Measurements from ENCODE around the gene NOS1AP. TPM values are rescaled to one million over a fixed set of nuclear protein-coding genes. Genes with fewer than 3 reads are reported as not detected.

Gene NOS1AP
- total RNA-seq, 4 donors from 2014 or later = 0.99 to 9.0 (median 4.0) TPM

GRCh38 chr1:162363823-162364222, 294.3 kb downstream of the NOS1AP start:
- Histone ChIP-seq H3K27ac (replicated peaks in 1 of 4) (no peak overlapping the region), H3K4me1 (no peaks in the 10 kb centered on the region), H3K4me3 (no peak overlapping the region), H3K9me3 (no peaks in the 10 kb centered on the region), H3K36me3 (peaks cover 0 to 13% (median 6%) of the 10 kb centered on the region in 4 donors), H3K27me3 (no peaks in the 10 kb centered on the region)
- TF ChIP-seq CTCF (IDR thresholded peaks at IDR 0.05) (no peak), POLR2A (IDR thresholded peaks at IDR 0.05; ENCODE audit: low read depth) (no peak), EP300 (IDR thresholded peaks at IDR 0.05) (no peak), POLR2AphosphoS5 (IDR thresholded peaks at IDR 0.05) (no peak)
- 84% methylated on average over 3 of the region's 3 CpGs for WGBS
- no peak for DNase-seq (ENCODE audit: extremely low spot score)
- intact Hi-C loops (cut with DNase I) = no loop called here

GRCh38 chr1:162364498-162364897, 295.0 kb downstream of the NOS1AP start:
- DNase-seq (ENCODE audit: extremely low spot score) = no peak
- Histone ChIP-seq H3K9me3 (no peaks in the 10 kb centered on the region), H3K4me3 (no peak overlapping the region), H3K4me1 (no peaks in the 10 kb centered on the region), H3K36me3 (peaks cover 0 to 13% (median 6%) of the 10 kb centered on the region in 4 donors), H3K27me3 (no peaks in the 10 kb centered on the region), H3K27ac (replicated peaks in 1 of 4) (no peak overlapping the region)
- intact Hi-C loops (cut with DNase I) = no loop called here
- WGBS = 93% methylated on average over 1 of the region's 1 CpG
- TF ChIP-seq POLR2A (IDR thresholded peaks at IDR 0.05; ENCODE audit: low read depth) (no peak), CTCF (IDR thresholded peaks at IDR 0.05) (no peak), EP300 (IDR thresholded peaks at IDR 0.05) (no peak), POLR2AphosphoS5 (IDR thresholded peaks at IDR 0.05) (no peak)

GRCh38 chr1:162365284-162366020, 296.0 kb downstream of the NOS1AP start:
- H3K27ac ChIP-seq (replicated peaks in 1 of 4) = no peak overlapping the region
- H3K9me3 ChIP-seq = no peaks in the 10 kb centered on the region
- DNase-seq (ENCODE audit: extremely low spot score) = no peak
- intact Hi-C loops (cut with DNase I) = no loop called here
- 96% methylated on average over 10 of the region's 10 CpGs for WGBS
- TF ChIP-seq EP300 (IDR thresholded peaks at IDR 0.05) (no peak), POLR2A (IDR thresholded peaks at IDR 0.05; ENCODE audit: low read depth) (no peak), CTCF (IDR thresholded peaks at IDR 0.05) (no peak), POLR2AphosphoS5 (IDR thresholded peaks at IDR 0.05) (no peak)
- no peaks in the 10 kb centered on the region for H3K27me3 ChIP-seq
- H3K4me1 ChIP-seq = no peaks in the 10 kb centered on the region
- no peak overlapping the region for H3K4me3 ChIP-seq
- H3K36me3 ChIP-seq = peaks cover 0 to 13% (median 6%) of the 10 kb centered on the region in 4 donors

GRCh38 chr1:162366149-162366548, 296.7 kb downstream of the NOS1AP start:
- no peaks in the 10 kb centered on the region for H3K4me1 ChIP-seq
- no peaks in the 10 kb centered on the region for H3K9me3 ChIP-seq
- no peak for DNase-seq (ENCODE audit: extremely low spot score)
- H3K27ac ChIP-seq (replicated peaks in 1 of 4) = no peak overlapping the region
- peaks cover 0 to 13% (median 6%) of the 10 kb centered on the region in 4 donors for H3K36me3 ChIP-seq
- TF ChIP-seq EP300 (IDR thresholded peaks at IDR 0.05) = no peak
- no peak for TF ChIP-seq CTCF (IDR thresholded peaks at IDR 0.05)
- TF ChIP-seq POLR2A (IDR thresholded peaks at IDR 0.05; ENCODE audit: low read depth) = no peak
- no peak for TF ChIP-seq POLR2AphosphoS5 (IDR thresholded peaks at IDR 0.05)
- WGBS = 72% methylated on average over 4 of the region's 4 CpGs
- intact Hi-C loops (cut with DNase I) = no loop called here
- no peaks in the 10 kb centered on the region for H3K27me3 ChIP-seq
- no peak overlapping the region for H3K4me3 ChIP-seq

Data from esophagus muscularis mucosa (tissue), 4 donors.